GM21529 (cell line): Measurements from ENCODE around the gene POLR3A.

Experiments used
- ATAC-seq: cut with Tn5 transposase; IDR thresholded peaks from one replicate; pipeline ENCODE4 v1.9.1; 2021; ENCODE audit not compliant: unreplicated experiment

Gene POLR3A

DNA sequence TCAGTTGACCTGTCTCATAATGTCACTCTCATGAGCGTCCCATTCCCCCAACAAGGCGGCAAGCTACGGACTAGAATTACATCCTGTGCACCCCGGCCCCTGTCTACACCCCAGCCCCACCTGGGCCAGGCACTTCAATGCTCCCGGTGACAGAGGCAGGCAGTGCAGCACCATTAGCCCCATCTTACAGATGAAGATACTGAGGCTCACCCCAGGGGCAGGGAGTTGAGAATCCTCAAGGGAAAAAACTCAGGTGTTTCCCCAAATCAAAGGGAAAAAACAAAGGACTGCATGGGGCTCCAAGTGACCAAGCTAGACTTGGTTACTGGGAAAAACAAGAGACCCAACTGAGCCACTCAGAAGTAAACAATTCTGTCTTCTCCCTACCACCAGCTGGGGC is 107.3 kb downstream of the POLR3A start:
- no peak for ATAC-seq

DNA sequence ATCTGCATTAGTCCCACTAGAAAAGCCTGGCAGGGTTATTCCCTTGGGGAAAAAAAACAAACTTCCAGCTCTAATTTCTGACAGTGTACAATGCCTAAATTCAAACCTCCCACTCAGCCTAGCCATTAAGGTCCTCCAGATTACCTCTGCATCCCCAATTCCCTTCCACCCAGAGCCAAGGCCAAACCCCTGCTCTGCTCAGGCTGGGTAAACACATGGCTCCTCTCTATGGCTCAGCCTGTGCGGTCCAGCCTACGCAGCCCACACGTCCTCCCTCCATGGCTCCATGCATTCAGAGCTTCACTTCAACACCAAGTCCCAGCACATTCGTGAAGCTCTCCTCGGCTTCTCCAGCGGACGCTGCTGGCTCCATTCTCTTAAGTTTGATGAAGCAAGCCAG is 107.9 kb downstream of the POLR3A start:
- no peak for ATAC-seq

DNA sequence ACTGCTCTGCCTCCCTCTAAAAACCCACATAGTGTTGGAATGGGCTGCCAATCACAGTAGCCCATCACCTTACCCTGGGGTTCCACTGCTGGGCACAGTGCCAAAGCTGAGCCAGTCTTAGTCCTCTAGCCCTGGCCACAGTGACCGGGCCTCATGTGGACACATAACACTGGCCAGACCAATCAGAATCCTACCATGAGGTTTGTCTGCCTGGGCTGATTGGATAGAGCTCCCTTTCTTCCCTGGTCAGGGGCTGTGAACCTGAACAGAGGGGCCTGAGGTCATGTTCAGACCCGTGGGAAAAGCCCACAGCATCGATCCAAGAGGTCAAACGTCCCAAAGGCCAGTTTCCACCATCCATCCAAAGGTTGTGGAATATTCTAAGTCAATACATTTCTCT is 108.8 kb downstream of the POLR3A start:
- no peak for ATAC-seq

DNA sequence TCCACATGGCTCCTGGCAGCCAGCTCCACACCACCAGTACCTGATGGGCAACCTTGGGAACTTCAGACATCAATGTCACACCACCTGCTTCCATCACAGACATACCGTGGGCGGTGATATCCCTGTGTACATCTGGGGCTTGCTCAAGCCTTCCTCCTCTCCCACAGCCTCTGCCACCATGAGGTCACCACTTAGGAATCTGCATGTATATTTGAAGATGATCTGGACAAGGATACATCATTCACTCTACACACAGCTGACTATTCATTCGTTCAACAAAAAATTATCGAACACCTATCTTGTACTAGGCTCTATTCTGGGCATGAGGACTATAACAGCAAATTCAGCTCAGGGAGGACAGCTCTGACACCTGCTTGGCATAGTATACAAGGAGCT is 109.6 kb downstream of the POLR3A start:
- no peak for ATAC-seq
